ENCODE data around the gene ZNF502. TPM values are rescaled to one million over a fixed set of nuclear protein-coding genes. Genes with fewer than 3 reads are reported as not detected.

The ZNF502 gene
- total and polyA plus RNA-seq, 2 of the 13 experiments (the other 11 are each of a cell fraction or from before 2014, with no cell fraction given) = not detected

GRCh38 chr3:44761424-44762169 lies 49.1 kb downstream of the ZNF502 start, which contains the start of the genes KIAA1143 and KIF15 (continued):
- TF ChIP-seq KAT7 (CRISPR knock-in tag; IDR thresholded peaks at IDR 0.05; ENCODE audit: borderline replicate concordance) = peak; percentile 98
- TF ChIP-seq FLYWCH1 (CRISPR knock-in tag; IDR thresholded peaks at IDR 0.05) = no peak
- TF ChIP-seq PAWR (CRISPR knock-in tag; IDR thresholded peaks at IDR 0.05; ENCODE audit: borderline replicate concordance) = no peak
- TF ChIP-seq HOXA9 (CRISPR knock-in tag; IDR thresholded peaks at IDR 0.05; ENCODE audit: borderline replicate concordance) = 0 out of 2 replicates have a peak, but pooled peaks have one; percentile 21
- peak; percentile 19; the same call in 1 of the 2 replicates for TF ChIP-seq SOX5 (CRISPR knock-in tag; IDR thresholded peaks at IDR 0.05; ENCODE audit: borderline replicate concordance)
- TF ChIP-seq KLF12 (CRISPR knock-in tag; IDR thresholded peaks at IDR 0.05; ENCODE audit: borderline replicate concordance) = peak; percentile 91; the same call in 1 of the 2 replicates
- TF ChIP-seq ZNF563 (CRISPR knock-in tag; IDR thresholded peaks at IDR 0.05) = no peak; the same call in 1 of the 2 replicates
- TF ChIP-seq EEA1 (CRISPR knock-in tag; IDR thresholded peaks at IDR 0.05; ENCODE audit: borderline replicate concordance) = 0 out of 2 replicates have a peak, but pooled peaks have one; percentile 40
- no peak for TF ChIP-seq ZUFSP (CRISPR knock-in tag; IDR thresholded peaks at IDR 0.05; ENCODE audit: borderline replicate concordance)
- no peak for TF ChIP-seq PCBP2 (optimal IDR thresholded peaks at IDR 0.05; ENCODE audit: low read depth, low read length, poor library complexity, severe bottlenecking)
- no peak for TF ChIP-seq SOX13 (IDR thresholded peaks at IDR 0.05)
- peak in 1 of 2 experiments; percentile 64; a peak in 1 of 4 replicates for TF ChIP-seq SOX13 (CRISPR knock-in tag; conservative IDR thresholded peaks at IDR 0.05 in 1 of 2, IDR thresholded peaks at IDR 0.05 in 1 of 2)
- no peak for TF ChIP-seq RFX1 (IDR thresholded peaks at IDR 0.05)
- peak; percentile 57 for TF ChIP-seq FOXC1 (CRISPR knock-in tag; IDR thresholded peaks at IDR 0.05; ENCODE audit: borderline replicate concordance)
- TF ChIP-seq U2AF2 (IDR thresholded peaks at IDR 0.05; ENCODE audit: low read depth, low read length) = no peak
- TF ChIP-seq PAX8 (CRISPR knock-in tag; IDR thresholded peaks at IDR 0.05; ENCODE audit: borderline replicate concordance) = 0 out of 2 replicates have a peak, but pooled peaks have one; percentile 65
- peak; percentile 83 for TF ChIP-seq HNRNPLL (IDR thresholded peaks at IDR 0.05; ENCODE audit: low read depth, low read length, poor library complexity, severe bottlenecking)
- TF ChIP-seq CBX1 (IDR thresholded peaks at IDR 0.05; ENCODE audit: low read depth) = peak; percentile 90
- TF ChIP-seq E2F2 (CRISPR knock-in tag; IDR thresholded peaks at IDR 0.05; ENCODE audit: borderline replicate concordance) = peak; percentile 97; the same call in 1 of the 2 replicates
- TF ChIP-seq SP2 (CRISPR knock-in tag; IDR thresholded peaks at IDR 0.05) = no peak; the same call in 1 of the 2 replicates
- no peak for TF ChIP-seq ZFP36L2 (CRISPR knock-in tag; IDR thresholded peaks at IDR 0.05)
- TF ChIP-seq GFI1 (CRISPR knock-in tag; IDR thresholded peaks at IDR 0.05; ENCODE audit: borderline replicate concordance) = no peak
- TF ChIP-seq FOXO4 (CRISPR knock-in tag; conservative IDR thresholded peaks at IDR 0.05) = 0 out of 2 replicates have a peak, but pooled peaks have one; percentile 60
- TF ChIP-seq ZBTB25 (CRISPR knock-in tag; IDR thresholded peaks at IDR 0.05) = no peak; the same call in none of the 2 replicates
- no peak for TF ChIP-seq FOXK2 (IDR thresholded peaks at IDR 0.05)

All from HepG2 (cell line).